GM18517 (cell line): ENCODE results near the gene FRMPD3.

Experiments
- ATAC-seq: cut with Tn5 transposase; IDR thresholded peaks from one replicate; pipeline ENCODE4 v1.9.1; 2021; ENCODE audit warnings: mild to moderate bottlenecking, moderate library complexity; ENCODE audit not compliant: unreplicated experiment

Gene FRMPD3

DNA sequence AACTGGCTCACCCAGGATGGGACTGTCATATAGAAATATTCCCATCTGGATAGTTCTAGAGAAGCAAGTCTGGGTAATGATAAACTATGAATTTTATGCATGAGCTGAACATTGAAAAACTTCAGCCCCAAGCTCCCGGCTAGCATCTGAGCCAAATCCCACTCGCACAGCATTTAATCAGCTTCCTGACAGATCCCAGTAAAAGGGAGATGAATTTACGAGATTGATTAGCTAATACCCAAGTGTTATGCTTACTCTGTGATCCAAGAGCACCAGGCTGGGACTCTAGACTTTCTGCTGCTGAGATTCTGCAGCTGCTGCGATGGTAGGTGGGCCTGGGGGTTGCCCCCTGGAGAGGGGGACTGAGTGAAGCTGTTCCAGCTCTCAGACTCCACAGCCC lies 28.0 kb downstream of the FRMPD3 start:
- no peak for ATAC-seq

DNA sequence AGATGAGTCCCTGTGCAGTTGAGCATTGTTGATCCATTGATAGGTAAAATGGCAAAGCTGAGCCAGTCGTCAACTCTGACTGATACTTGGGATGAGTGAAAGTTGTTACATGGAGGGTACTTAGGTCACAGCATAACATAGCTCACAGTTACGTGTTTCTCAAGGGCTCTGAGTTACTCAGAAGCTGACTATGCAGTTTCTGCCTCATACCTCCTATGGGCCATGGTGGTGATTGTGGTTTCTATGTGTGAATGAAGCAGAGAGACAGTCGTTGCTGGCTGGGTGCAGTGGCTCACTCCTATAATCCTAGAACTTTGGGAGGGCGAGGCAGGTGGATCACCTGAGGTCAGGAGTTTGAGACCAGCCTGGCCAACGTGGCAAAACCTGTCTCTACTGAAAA lies 30.8 kb downstream of the FRMPD3 start:
- no peak for ATAC-seq

DNA sequence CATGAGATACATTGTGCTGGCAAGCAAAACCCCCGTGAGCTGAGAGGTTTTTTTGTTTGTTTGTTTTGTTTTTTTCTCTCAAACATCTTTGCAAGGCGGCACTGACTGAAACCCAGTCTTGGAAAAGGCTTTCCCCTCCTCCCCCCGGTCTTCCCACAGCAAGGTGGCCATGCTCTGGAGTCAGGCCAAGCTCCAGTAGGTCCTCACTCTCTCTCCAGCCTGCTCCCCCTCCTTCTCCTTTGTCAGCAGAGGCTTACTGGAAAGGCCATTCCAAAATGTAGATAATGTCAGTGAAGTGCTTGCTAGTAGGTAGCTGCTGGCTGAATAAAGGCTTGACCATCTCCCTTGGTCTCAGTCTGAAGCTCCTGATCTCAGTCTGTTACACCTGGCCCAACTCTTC lies 32.6 kb downstream of the FRMPD3 start:
- no peak for ATAC-seq

DNA sequence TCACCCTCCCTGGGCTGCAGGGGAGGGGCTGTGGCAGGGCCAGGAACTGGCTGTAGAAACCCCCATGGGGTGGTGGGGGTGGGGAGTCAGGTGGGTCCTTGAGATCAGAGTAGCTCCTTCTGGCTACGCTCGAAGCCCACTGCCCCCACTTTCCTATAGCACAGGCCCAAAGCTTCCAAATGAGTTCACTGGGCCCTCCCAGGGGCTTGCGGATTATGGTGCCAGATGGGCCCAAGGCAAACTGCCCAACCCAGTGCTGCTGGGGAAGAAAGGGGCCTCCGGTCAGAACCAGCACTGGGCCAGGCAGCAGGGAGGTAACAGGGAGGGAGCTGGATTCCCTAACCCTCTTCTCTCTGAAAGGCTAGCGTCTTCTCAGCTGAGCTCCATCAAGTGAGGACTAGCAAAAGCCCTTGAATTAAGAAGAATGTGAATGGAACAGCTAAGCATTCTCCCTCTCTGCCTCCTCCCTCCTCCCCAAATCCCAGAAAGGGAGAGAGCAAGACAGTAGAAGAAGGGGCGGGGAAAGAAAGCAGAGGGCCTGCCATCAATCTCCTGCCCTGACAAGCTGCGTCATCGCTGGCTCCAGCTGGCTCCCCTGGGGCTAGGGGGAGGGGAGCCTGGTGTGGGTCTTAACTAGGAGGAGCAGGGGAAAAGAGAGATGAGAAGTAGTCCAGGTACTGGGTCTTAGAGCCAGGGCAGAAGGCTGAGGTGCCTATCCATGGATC lies 34.7 kb downstream of the FRMPD3 start:
- no peak for ATAC-seq

DNA sequence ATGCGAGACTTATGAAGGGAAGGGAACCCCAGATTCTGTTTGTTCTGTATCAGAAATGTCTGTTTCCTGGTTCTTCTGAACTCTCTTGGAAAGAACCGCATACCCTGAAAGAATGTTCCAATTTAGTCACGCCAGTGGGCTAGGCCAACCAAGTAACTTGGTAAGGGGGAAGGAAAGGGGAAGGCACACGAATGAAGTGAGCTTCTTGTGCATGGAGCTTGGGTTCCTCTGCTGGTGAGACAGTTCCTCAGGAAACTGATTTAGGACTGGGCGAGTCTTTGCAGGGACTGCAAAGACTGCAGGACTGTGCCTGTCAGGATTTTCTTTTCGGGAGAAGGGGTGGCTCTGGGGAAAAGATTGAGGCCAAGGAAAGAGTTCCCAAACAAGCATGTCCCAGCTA lies 35.6 kb downstream of the FRMPD3 start:
- ATAC-seq, result no peak

DNA sequence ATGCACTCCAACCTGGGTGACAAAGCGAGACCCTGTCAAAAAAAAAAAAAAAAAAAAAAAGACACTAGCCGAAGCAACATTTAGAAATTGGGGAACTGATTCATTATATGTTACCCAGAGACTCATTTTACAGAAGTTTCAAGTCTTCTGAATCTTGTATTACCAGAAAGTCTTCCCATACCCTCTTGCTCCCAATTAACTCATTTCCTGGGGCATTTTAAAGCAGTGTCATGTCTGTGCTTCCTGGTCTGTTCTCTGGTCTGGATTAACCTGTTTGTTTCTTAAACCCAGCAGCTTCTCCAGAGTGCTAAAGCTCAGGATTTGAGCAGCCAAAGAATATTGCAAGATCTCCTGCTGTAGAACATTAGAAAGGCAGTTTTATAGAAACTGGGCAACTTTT lies 43.7 kb downstream of the FRMPD3 start:
- ATAC-seq, result no peak

DNA sequence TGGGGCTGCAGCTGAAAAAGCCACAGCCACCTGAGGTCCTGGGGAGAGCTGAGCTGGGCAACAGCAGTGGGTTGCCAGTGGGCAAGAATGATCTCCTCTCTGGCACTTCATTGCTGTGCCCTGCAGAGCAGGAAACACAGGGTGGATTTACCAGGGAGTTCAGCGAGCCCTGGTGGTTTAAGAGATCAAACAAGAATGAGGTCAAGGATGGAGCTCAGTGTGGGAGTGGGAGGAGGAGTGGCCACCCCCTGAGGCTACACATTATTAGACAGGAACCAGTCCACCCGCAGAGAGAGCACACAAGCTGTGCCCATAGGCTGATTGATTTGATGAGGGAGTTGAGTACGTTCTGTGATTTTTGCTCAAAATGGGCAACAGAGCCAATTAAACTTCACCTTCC lies 47.3 kb downstream of the FRMPD3 start:
- ATAC-seq, result no peak
